GM10847 (cell line): ENCODE results near the gene FTL.
A peak's percentile ranks its signal among the peaks of the same experiment; 100 is the strongest.

Experiments
- POLR2A ChIP-seq: IDR thresholded peaks from 2 replicates; pipeline ENCODE4 v1.6.1; 2011; ENCODE audit not compliant: insufficient read length; ENCODE audit errors: extremely low read depth

FTL gene

GRCh38 chr19:48991873-48992580 is 26.9 kb downstream of the FTL start:
- TF ChIP-seq POLR2A, result no peak

DNA sequence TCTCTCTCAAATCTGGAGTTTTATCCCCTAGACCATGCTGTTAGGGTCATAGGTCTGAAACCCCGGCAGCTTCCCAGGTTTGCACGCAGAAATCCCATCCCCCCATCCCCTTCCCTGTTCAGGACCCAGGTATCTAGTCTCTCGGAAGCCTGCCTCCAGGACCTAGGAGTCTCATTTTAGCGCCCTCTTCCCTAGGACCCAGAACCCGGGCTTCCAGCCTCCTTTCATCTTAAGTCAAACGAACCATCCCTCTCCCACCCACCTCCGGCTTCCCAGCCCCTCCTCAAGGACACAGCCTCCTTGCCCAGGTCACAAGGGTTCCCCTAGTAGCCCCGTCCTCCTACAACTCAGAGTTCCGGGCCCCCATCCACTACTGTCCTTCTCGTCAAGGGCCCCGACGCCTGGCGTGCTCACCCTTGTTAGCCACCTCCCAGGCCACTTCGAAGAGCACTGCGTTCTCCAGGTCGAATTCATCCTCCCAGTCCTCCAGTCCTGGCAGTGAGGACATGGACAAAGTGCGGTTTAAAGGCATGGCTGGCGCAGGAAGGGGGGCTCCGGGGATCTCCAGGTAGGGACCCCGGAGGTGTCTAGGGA is 27.6 kb downstream of the FTL start:
- no peak for TF ChIP-seq POLR2A

GRCh38 chr19:48993175-48994034 is 28.3 kb downstream of the FTL start, which contains the start of the genes GYS1 and RUVBL2:
Gene GYS1 (minus strand): TSS chr19:48993309. CDS start chr19:48993112, 197 bp downstream.
Gene RUVBL2 (plus strand): TSS chr19:48993887. CDS start chr19:48993912, 25 bp downstream.
- peak; percentile 75 for TF ChIP-seq POLR2A

DNA sequence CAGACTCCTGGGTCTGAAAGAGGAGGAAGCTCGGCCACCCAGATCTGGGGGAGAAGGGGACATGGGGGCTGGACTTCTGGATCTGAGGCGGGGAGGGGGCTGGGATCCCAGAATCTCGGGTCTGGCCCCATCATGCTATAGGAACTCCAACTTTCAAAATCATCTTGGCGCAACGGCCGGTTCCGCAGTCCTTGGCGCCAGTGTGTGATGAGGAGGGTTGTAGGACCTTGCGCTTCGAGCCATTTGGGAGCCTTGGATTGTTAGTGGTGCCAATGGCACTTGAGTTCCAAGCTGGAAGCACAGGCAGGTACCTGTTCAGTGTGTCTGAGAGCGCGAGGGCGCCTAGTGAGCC is 28.9 kb downstream of the FTL start:
- no peak for TF ChIP-seq POLR2A

DNA sequence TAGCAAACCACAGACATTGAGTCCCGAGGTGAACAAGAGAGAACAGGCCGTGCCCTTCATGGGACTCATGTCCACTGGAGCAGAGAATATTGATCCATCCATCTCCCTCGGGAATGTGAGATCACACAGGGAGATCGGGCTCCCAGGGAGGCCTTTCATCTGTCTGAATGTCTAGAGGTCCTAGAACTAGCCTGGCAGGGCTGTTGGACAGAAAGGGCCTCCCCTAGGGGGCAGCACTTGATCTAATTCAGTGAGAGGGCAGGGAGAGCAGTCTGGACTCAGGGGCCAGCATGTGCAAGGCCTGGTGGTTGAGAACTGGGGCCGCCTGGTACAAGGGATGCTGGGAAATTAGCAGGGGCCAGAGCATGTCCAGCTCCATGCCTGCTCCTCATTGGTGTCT is 32.9 kb downstream of the FTL start:
- TF ChIP-seq POLR2A, result no peak

DNA sequence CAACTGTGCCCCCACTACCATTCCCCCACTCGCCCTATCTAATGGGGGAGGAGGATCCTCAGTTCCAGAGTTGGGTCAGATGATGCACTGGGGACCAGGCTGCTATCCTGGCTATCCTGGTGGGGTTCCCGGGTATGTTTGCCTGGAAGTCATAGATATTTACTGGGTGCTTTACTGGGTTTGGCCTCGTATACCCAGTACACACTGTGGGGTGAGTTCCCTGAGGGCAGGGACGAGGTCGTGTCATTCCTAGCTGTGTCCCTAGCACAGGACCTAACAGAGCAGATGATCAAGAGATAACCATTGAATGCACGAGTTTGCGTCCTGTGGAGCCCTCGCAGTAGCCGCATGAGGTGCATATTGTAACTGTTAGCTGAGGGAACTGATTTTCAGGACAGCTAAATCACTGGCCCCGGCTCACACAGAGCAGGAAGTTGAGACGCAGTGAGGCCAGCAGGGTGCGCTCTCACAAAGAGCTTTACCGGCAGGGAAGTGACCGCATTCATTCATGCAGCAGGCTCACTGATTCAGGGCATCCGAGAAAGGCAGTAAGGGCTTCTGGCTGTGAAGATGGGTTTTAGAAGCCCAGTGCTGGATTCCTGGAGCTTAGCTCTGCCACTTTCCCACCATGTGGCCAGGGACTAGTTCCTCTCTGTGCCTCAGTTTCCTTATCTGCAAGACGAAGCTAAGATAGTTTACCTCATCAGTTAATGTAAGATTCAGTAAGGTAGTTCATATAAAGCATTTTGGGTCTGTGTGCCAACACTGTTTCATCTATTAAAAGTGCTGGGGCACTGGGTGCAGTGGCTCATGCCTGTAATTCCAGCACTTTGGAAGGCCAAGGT is 34.6 kb downstream of the FTL start:
- no peak for TF ChIP-seq POLR2A

GRCh38 chr19:49004133-49004532 is 39.0 kb downstream of the FTL start:
- TF ChIP-seq POLR2A, result no peak

DNA sequence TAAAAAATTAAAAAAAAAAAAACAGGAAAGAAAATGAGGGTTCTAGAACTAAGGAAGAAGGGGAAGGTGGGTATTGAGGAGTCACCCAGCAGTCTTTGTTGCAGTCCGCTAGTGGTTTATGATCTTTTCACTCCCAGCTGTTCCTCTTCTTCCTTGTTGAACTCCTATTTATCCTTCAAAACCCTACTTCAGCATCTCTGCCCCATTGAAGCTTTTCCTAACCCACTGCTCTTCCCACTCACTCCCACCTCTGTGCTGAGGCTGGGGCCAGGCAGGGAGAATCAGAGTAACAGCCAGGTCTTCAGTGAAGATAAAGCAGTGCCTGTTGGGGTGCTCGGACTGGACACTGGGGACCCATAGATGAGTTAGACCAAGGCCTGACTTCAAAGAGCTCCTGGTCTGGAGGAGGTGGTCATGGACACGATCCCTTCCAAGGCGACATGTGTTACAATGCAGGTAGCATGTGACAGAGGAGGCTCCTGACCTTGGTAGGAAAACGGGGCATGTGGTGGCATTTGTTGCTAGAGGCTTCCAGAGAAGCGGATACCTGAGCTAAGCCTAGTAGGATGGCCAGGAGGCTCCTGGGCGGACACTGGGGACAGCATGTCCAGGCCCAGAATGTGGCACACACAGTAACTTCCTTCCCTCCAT is 40.0 kb downstream of the FTL start:
- TF ChIP-seq POLR2A, result no peak

DNA sequence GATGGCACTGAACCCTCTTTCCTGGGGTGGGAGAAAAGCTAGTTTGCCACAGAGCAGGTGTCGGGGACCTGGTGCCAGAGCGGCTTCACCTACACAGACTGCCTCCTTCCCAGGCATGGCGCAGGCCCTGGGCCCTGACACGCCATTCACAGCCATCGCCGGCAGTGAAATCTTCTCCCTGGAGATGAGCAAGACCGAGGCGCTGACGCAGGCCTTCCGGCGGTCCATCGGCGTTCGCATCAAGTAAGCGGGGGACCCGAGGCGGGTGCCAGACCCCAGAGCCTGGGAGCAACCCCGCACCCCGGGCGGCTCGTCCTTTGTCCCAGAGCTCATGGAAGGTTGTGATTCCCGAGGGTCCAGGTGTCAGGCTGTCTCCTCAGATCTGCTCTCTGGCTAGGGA is 41.8 kb downstream of the FTL start:
- no peak for TF ChIP-seq POLR2A

DNA sequence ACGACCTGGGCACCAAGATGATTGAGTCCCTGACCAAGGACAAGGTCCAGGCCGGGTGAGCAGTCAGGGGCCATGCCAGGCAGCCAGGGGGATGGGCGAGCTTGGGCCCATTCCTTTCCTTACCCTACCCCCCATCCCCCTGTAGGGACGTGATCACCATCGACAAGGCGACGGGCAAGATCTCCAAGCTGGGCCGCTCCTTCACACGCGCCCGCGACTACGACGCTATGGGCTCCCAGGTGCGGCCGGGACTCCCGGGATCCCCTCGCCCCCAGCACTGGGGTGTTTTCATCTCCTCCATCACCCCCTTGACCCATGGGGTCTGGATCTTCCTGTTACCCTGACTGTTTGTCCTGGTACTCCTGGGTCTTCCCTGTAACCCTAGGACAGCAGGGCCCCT is 44.7 kb downstream of the FTL start:
- no peak for TF ChIP-seq POLR2A

- no peak for TF ChIP-seq POLR2A
Observed at GRCh38 chr19:49010453-49010852, 45.3 kb downstream of the FTL start.

DNA sequence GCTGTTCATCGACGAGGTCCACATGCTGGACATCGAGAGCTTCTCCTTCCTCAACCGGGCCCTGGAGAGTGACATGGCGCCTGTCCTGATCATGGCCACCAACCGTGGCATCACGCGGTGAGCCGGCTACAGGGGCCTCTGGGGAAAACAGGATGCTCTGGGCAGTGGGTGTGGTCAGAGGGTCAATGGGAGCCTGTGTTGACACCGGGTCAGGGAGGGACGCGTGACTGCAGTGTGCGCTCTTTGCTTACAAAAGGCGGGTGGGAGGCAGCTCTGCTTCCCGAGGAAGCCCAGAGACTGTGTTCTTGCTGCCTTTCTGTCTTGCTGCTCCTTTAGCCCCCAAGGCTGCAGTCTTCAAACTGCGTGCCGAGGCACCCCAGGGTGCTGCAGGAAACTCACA is 46.1 kb downstream of the FTL start:
- no peak for TF ChIP-seq POLR2A

- no peak for TF ChIP-seq POLR2A
Observed at GRCh38 chr19:49014123-49014869, 49.2 kb downstream of the FTL start.

- TF ChIP-seq POLR2A, result no peak
Observed at GRCh38 chr19:49014870-49015255, 49.8 kb downstream of the FTL start.
